Measurements from ENCODE around the gene AGBL3. TPM values are rescaled to one million over a fixed set of nuclear protein-coding genes. Genes with fewer than 3 reads are reported as not detected.

Gene AGBL3
- total RNA-seq, 2 donors from 2014 or later = 0.47 to 0.98 TPM

DNA sequence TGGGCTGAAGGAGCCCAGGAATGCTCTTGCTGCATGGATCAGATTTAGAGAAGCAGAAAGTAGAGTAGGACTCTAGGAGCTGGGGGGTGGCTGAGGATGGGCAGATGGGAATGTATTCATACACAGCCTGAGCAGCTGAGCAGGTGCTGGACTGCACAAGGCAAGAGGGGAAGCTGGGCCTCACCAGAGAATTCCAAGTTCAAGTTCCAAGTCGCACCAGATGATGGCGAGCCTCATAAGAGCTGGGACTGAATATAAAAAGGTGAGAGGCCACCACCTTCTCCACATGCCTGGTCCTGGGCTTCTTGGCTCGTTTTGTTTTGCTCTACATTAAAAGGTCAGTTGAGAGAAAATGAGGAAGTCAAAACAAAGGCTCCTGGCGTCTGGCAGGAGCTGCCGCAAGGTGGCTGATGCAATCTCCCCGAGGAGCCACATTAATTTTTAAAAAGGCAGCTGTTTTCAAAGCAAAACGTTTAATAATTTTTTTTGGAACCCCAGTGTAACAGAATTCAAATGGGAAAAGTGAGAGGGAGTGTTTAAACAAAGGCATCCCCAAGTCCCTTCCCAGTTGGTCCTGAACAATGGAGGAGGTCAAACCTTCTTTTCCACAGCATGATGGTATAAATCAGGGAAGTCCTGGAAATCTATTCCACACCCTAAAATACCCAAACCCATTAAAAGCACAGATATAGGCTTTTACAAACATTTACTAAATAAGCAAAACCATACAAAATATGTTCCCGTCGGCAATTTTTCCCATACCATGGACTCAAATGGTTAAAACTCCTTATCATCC, 174.7 kb downstream of the AGBL3 start:
- no peaks in the 10 kb centered on the region for H3K9me3 ChIP-seq
- H3K9ac ChIP-seq (ENCODE audit: low read depth in 2 of 2, low read length in 2 of 2) = peak overlapping the region in 1 of 2 donors; percentile 32
- H3K27me3 ChIP-seq = no peaks in the 10 kb centered on the region
- no peaks in the 10 kb centered on the region for H3K36me3 ChIP-seq
- H3K4me1 ChIP-seq = no peaks in the 10 kb centered on the region
- DNase-seq = no peak
- TF ChIP-seq, protein P1, sequence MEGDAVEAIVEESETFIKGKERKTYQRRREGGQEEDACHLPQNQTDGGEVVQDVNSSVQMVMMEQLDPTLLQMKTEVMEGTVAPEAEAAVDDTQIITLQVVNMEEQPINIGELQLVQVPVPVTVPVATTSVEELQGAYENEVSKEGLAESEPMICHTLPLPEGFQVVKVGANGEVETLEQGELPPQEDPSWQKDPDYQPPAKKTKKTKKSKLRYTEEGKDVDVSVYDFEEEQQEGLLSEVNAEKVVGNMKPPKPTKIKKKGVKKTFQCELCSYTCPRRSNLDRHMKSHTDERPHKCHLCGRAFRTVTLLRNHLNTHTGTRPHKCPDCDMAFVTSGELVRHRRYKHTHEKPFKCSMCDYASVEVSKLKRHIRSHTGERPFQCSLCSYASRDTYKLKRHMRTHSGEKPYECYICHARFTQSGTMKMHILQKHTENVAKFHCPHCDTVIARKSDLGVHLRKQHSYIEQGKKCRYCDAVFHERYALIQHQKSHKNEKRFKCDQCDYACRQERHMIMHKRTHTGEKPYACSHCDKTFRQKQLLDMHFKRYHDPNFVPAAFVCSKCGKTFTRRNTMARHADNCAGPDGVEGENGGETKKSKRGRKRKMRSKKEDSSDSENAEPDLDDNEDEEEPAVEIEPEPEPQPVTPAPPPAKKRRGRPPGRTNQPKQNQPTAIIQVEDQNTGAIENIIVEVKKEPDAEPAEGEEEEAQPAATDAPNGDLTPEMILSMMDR (IDR thresholded peaks at IDR 0.05) = no peak
- intact Hi-C loops (cut with DNase I) = no loop called here
- peak overlapping the region; percentile 56 for H3K27ac ChIP-seq
- H3K4me3 ChIP-seq = no peak overlapping the region

DNA sequence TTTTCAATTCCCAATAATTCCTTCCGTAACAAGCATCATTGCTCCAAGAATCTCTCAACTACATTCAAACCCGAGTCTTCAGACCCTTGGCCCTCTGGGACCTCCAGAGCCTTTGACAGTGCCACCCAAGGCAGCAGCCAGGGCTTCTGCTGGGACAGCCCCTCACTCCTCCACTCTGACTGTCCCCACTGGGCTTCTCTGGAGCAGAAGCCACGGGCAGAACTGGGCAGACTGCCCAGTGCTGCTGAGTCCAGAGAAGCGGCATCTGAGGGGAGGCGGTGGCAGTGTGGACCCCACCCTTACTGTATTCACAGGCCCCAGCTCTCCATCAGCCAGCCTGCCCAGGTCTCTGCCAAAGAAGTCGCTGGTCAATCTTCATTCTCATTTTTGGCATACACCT, 175.4 kb downstream of the AGBL3 start:
- no peaks in the 10 kb centered on the region for H3K27me3 ChIP-seq
- H3K36me3 ChIP-seq = no peaks in the 10 kb centered on the region
- TF ChIP-seq, protein P1 (IDR thresholded peaks at IDR 0.05) = no peak
- no peak overlapping the region for H3K9ac ChIP-seq (ENCODE audit: low read depth in 2 of 2, low read length in 2 of 2)
- H3K27ac ChIP-seq = no peak overlapping the region
- no peak for DNase-seq
- intact Hi-C loops (cut with DNase I) = no loop called here
- H3K4me3 ChIP-seq = no peak overlapping the region
- H3K4me1 ChIP-seq = no peaks in the 10 kb centered on the region
- no peaks in the 10 kb centered on the region for H3K9me3 ChIP-seq

GRCh38 chr7:135162382-135163001, 176.2 kb downstream of the AGBL3 start:
- TF ChIP-seq, protein P1 (IDR thresholded peaks at IDR 0.05) = no peak
- Histone ChIP-seq H3K4me3 (no peak overlapping the region), H3K27me3 (no peaks in the 10 kb centered on the region), H3K9me3 (no peaks in the 10 kb centered on the region), H3K4me1 (no peaks in the 10 kb centered on the region), H3K36me3 (no peaks in the 10 kb centered on the region), H3K9ac (ENCODE audit: low read depth in 2 of 2, low read length in 2 of 2) (no peak overlapping the region), H3K27ac (no peak overlapping the region)
- intact Hi-C loops (cut with DNase I) = no loop called here
- DNase-seq = no peak

DNA sequence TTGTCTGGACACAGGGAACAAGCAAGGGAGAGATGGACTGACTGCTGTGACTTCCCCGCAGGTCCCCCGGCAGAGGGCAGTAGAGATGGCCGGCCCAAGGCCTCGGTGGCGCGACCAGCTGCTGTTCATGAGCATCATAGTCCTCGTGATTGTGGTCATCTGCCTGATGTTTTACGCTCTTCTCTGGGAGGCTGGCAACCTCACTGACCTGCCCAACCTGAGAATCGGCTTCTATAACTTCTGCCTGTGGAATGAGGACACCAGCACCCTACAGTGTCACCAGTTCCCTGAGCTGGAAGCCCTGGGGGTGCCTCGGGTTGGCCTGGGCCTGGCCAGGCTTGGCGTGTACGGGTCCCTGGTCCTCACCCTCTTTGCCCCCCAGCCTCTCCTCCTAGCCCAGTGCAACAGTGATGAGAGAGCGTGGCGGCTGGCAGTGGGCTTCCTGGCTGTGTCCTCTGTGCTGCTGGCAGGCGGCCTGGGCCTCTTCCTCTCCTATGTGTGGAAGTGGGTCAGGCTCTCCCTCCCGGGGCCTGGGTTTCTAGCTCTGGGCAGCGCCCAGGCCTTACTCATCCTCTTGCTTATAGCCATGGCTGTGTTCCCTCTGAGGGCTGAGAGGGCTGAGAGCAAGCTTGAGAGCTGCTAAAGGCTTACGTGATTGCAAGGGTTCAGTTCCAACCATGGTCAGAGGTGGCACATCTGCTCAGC, 178.2 kb downstream of the AGBL3 start:
- no peaks in the 10 kb centered on the region for H3K36me3 ChIP-seq
- no peaks in the 10 kb centered on the region for H3K9me3 ChIP-seq
- H3K4me3 ChIP-seq = no peak overlapping the region
- no peaks in the 10 kb centered on the region for H3K27me3 ChIP-seq
- no peak for DNase-seq
- no peak overlapping the region for H3K9ac ChIP-seq (ENCODE audit: low read depth in 2 of 2, low read length in 2 of 2)
- TF ChIP-seq, protein P1 (IDR thresholded peaks at IDR 0.05) = no peak
- intact Hi-C loops (cut with DNase I) = no loop called here
- no peak overlapping the region for H3K27ac ChIP-seq
- peaks cover 5% of the 10 kb centered on the region for H3K4me1 ChIP-seq

DNA sequence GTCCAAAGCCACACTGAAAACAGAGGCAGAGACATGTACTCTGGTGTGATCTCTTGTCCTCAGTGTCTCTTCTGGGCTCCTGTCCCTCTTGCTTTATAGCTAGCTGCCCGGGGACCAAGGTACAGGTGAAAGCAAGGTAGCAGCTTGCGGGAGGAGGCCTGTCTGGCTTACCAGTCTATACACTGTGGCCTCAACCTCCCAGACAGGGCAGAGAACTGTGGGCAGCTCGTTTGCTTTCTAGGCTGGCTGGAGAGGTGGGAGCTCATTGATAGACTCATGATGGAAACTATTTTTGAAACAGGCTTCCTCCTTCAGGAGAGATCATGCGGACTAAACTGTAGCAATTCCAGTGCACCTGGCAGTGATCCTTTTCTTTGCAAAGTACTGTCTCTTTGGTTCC, 179.6 kb downstream of the AGBL3 start:
- intact Hi-C loops (cut with DNase I) = no loop called here
- no peak overlapping the region for H3K9ac ChIP-seq (ENCODE audit: low read depth in 2 of 2, low read length in 2 of 2)
- DNase-seq = no peak
- peaks cover 6% of the 10 kb centered on the region for H3K4me1 ChIP-seq
- no peak overlapping the region for H3K27ac ChIP-seq
- no peaks in the 10 kb centered on the region for H3K36me3 ChIP-seq
- H3K27me3 ChIP-seq = no peaks in the 10 kb centered on the region
- H3K4me3 ChIP-seq = no peak overlapping the region
- H3K9me3 ChIP-seq = no peaks in the 10 kb centered on the region
- TF ChIP-seq, protein P1 (IDR thresholded peaks at IDR 0.05) = no peak

All from colonic mucosa (tissue), 4 donors.